GM20000 (cell line): Measurements from ENCODE around the gene DNAI2.
"Not testable (repeated sequence)": the region's sequence is repeated elsewhere in the genome, so short reads cannot be mapped to it uniquely, and the experiment has no call there.

Experiments
- DNase-seq: peaks from one replicate; pipeline ENCODE4 v3.0.0; 2012; ENCODE audit warnings: low spot score
- TF ChIP-seq, protein P1 (sequence below): IDR thresholded peaks from 2 replicates; pipeline ENCODE4 v1.5.1; 2012; ENCODE audit warnings: mild to moderate bottlenecking, control low read depth; ENCODE audit errors: extremely low read depth, missing control alignments

DNAI2 gene

DNA sequence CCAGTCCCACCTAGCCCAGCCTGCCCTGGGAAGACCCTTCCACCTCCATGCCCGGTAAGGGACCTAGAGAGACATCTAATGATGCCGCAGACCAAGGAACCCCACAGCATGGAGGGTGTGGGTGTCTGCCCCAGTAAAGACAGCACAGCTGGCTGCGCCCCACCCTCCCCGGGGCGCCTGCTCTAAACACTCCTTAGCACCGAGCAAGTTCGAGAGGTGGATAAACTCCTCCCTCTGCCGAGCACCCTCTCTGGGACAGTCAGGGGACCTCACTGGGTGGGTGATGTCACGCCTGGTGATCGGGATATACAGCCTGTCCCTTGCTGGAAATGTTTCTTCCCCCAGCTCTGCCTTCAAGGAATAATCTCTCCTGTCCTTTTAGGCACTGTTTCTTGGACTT is 16.7 kb upstream of the DNAI2 start:
- no peak for DNase-seq

DNA sequence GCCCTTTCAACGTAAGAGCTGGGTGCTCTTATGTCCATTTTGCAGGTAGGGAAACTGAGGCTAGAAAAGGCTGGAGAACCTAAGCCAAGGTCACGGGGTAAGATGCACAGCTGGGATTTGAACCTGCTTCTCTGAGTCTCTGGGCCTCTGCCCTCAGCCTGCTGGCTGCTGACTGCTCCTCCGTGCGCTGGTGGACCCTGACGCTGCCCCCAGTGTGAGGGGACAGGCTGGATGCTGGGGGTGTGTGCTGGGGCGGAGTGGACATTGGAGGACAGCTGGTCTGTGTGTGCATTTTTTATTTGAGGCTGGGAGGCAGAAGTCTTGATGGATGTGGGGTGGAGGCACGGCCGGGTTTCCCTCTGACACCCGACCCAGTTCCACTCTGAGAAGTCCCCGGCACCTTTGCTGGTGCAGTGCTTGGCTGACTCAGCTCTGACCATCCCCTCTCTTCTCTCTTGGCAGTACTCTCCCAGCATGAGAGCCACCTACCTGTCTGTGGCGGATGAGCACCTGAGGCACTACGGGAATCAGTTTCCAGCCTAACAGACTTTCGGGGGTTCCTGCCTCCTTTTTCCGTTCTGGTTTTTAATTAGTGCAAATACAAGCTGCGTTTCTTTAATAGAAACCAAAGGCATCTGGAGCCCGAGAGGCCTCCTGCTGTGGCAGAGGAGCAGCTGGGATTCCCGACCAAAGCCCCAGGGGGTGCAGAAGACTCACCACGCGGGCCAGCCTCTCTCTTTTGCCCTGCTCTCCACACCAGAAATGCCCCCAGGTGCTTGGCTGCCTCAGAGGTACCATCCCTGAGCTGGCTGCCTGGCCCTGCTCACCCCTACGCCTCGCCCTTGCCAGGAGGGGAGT is 14.1 kb upstream of the DNAI2 start:
- TF ChIP-seq, protein P1, sequence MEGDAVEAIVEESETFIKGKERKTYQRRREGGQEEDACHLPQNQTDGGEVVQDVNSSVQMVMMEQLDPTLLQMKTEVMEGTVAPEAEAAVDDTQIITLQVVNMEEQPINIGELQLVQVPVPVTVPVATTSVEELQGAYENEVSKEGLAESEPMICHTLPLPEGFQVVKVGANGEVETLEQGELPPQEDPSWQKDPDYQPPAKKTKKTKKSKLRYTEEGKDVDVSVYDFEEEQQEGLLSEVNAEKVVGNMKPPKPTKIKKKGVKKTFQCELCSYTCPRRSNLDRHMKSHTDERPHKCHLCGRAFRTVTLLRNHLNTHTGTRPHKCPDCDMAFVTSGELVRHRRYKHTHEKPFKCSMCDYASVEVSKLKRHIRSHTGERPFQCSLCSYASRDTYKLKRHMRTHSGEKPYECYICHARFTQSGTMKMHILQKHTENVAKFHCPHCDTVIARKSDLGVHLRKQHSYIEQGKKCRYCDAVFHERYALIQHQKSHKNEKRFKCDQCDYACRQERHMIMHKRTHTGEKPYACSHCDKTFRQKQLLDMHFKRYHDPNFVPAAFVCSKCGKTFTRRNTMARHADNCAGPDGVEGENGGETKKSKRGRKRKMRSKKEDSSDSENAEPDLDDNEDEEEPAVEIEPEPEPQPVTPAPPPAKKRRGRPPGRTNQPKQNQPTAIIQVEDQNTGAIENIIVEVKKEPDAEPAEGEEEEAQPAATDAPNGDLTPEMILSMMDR, result no peak
- DNase-seq, result no peak

More for the DNA sequence above, 16.7 kb upstream of the DNAI2 start:
- TF ChIP-seq, protein P1, result no peak

DNA sequence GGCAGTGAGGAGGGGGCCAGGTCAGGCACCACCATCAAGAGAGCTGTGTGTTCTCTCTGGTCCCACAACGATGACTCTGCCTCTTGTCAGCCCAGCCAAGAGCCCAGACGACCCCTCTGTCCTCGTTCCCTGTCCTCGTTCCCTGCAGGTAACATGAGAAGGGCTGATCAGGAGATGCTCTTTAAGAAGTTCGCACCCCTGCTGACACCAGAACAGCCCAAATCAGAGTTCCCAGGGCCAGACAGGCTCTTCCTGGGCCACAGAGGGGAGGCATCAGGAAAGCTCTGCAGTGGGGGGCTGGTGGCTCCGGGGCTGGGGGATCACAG is 13.5 kb upstream of the DNAI2 start:
- TF ChIP-seq, protein P1, result no peak
- DNase-seq, result no peak

DNA sequence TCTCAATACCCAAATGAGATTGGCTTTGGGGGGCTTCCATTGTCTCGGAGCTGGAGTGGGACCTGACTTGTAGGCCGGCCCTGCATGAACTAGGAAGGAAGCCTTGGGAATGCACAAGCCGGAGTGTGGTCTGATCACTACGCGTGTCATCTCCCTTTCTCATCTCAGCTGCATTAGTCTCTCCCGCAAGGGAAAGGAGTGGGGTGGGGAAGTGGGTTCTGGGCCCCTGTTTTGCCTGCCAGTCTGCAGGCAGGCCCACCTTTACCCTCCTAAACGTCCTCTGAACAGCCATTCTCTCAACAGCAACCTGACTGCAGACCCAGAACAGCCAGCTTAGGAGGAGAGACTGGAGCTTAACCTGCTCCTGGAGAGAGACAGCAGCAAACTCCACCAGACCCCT is 11.4 kb upstream of the DNAI2 start:
- no peak for DNase-seq
- TF ChIP-seq, protein P1, result no peak

DNA sequence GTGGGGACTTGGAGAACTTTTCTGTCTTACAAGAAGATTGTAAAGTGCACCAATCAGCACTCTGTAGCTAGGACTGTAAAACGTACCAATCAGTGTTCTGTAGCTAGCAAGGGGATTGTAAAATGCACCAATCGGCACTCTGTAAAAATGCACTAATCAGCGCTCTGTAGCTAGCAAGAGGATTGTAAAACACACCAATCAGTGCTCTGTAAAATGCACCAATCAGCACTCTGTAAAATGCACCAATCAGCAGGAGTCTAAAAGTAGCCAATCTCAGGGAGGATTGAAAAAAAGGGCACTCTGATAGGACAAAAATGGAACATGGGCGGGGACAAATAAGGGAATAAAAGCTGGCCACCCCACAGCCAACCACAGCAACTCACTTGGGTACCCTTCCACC is 7.0 kb upstream of the DNAI2 start:
- not testable (repeated sequence) for DNase-seq

DNA sequence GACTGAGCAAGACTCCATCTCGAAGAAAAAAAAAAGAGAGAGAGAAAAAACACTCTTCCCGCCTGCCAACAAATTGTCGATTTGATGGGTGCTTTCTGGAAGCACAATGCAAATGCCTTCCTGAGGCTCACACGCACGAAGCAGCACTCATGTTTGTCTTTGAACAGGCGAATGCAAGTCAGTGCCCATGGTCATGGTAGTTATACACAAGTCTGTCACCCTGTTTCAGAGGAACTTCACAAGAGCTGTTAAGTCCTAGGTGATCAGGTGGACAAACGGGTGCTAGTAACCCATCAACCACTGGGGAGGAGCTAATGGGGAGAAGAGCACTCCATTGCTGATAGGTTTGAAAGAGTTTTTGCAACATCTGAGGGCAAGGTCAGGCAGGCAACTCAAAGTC is 6.5 kb upstream of the DNAI2 start:
- DNase-seq, result no peak
- TF ChIP-seq, protein P1, result no peak

DNA sequence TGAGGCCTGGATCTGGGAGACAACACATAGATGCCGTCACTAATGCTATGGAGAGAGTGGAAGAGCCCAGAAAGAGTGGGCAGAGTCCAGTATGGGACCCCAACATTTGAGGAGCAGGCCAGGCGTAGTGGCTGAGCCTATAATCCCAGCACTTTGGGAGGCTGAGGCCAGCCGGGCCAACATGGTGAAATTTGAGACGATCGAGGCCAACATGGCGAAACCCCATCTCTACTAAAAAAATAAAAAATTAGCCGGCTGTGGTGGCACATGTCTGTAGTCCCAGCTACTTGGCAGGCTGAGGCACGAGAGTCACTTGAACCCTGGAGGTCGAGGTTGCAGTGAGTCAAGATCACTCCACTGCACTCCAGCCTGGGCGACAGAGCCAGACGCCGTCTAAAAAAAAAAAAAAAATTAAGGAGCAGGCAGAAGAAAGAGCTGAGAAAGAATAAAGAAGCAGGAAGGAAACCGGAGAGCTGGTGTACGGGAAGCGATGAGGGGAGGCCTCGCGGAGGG is 6.0 kb upstream of the DNAI2 start:
- no peak for DNase-seq
- TF ChIP-seq, protein P1, result no peak

DNA sequence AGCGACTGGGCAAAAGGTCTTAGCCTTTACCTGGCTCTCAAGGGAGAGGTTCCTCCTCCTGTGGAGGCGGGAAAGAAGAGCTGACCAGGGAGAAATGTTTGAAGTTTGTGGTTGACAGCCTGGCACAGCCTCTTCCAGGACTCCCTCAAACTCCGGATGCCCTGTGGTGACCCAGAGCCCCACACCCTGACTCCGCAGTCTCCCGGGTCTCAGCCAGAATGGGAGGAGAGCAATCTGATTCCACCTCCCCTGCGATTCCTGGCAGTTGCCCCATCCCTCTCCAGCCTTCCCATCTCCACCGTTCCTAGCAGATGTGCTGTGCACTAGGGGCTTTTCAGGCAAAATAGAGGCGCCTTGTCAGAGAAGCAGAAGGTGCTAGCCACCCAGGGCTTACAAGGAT is 5.5 kb upstream of the DNAI2 start:
- DNase-seq, result no peak
- TF ChIP-seq, protein P1, result no peak
